IMR-90 (cell line): ENCODE data around the gene LCE2B. TPM values are rescaled to one million over a fixed set of nuclear protein-coding genes. Genes with fewer than 3 reads are reported as not detected.

Source experiments
- ATAC-seq: fragments of 200-7000 bp; cut with Tn5 transposase; 2 replicates; pipeline ENCODE4 v1.9.1; 2020; ENCODE audit warnings: low read depth, mild to moderate bottlenecking, moderate library complexity
- BruUV-seq: library from RNA; stranded (reverse); fragments of 400-500 nt; replicated peaks from 2 replicates; lab custom pipeline; 2021; lab: Mats Ljungman, UMichigan
- CTCF ChIA-PET: fragments of 300-600 bp; formaldehyde crosslinking; extraction: SDS; loops from one replicate; lab custom pipeline; 2021; ENCODE audit warnings: antibody characterized with exemption; lab: Yijun Ruan, JAX
- POLR2A ChIA-PET: fragments of 300-600 bp; sonication (Branson Sonifier 250); formaldehyde crosslinking; loops from one replicate; lab custom pipeline; 2022; ENCODE audit warnings: antibody characterized with exemption; ENCODE audit not compliant: unreplicated experiment; lab: Charles Lee
- DNase-seq: peaks from one replicate; pipeline ENCODE4 v3.0.0; 2013
- H2AFZ ChIP-seq: replicated peaks from 2 replicates; pipeline ENCODE3; 2013; ENCODE audit warnings: low read length, mild to moderate bottlenecking; ENCODE audit not compliant: poor library complexity
- H2AK5ac ChIP-seq: 2 replicates; pipeline ENCODE4 v1.6.1; 2013; ENCODE audit warnings: low read depth, low read length, inconsistent platforms
- H2AK9ac ChIP-seq: replicated peaks from 2 replicates; pipeline ENCODE3; 2013; ENCODE audit warnings: mild to moderate bottlenecking, low read depth, low read length, moderate library complexity; ENCODE audit not compliant: poor library complexity
- H2BK120ac ChIP-seq: 2 replicates; pipeline ENCODE4 v1.6.1; 2013; ENCODE audit warnings: low read depth, low read length, inconsistent platforms
- H2BK15ac ChIP-seq: 3 replicates; pipeline ENCODE4 v1.6.1; 2013; ENCODE audit warnings: low read depth, low read length, inconsistent platforms
- H2BK20ac ChIP-seq: 2 replicates; pipeline ENCODE4 v1.6.1; 2013; ENCODE audit warnings: low read depth, mild to moderate bottlenecking, inconsistent platforms, low read length, moderate library complexity
- H2BK5ac ChIP-seq: 2 replicates; pipeline ENCODE4 v1.6.1; 2013; ENCODE audit warnings: mild to moderate bottlenecking, low read depth, low read length, inconsistent platforms; ENCODE audit not compliant: poor library complexity, severe bottlenecking
- H3K14ac ChIP-seq: replicated peaks from 2 replicates; pipeline ENCODE4 v1.6.1; 2013; ENCODE audit warnings: low read depth, low read length, inconsistent platforms
- H3K18ac ChIP-seq: 2 replicates; pipeline ENCODE4 v1.6.1; 2013; ENCODE audit warnings: low read depth, low read length, control low read depth
- H3K23ac ChIP-seq: 2 replicates; pipeline ENCODE4 v1.6.1; 2013; ENCODE audit warnings: low read depth, low read length, inconsistent platforms
- H3K27ac ChIP-seq: 2 replicates; pipeline ENCODE4 v1.5.1; 2013; ENCODE audit warnings: mild to moderate bottlenecking, control low read depth, low read length; ENCODE audit not compliant: insufficient read depth
- H3K27me3 ChIP-seq: 2 replicates; pipeline ENCODE4 v1.6.1; 2013; ENCODE audit warnings: low read length; ENCODE audit not compliant: control insufficient read depth, insufficient read depth
- H3K36me3 ChIP-seq: 2 replicates; pipeline ENCODE4 v1.6.1; 2013; ENCODE audit warnings: low read length, mixed read lengths; ENCODE audit not compliant: control insufficient read depth, insufficient read depth
- H3K4ac ChIP-seq: 2 replicates; pipeline ENCODE4 v1.6.1; 2013; ENCODE audit warnings: low read depth, low read length, inconsistent platforms
- H3K4me1 ChIP-seq: 2 replicates; pipeline ENCODE4 v1.6.1; 2013; ENCODE audit warnings: low read length, mixed read lengths; ENCODE audit not compliant: control insufficient read depth, insufficient read depth
- H3K4me2 ChIP-seq: 2 replicates; pipeline ENCODE4 v1.6.1; 2013; ENCODE audit warnings: low read depth, mild to moderate bottlenecking, control low read depth, low read length, moderate library complexity
- H3K4me3 ChIP-seq: 2 replicates; pipeline ENCODE4 v1.5.1; 2013; ENCODE audit warnings: low read depth, mild to moderate bottlenecking, control low read depth, low read length, moderate library complexity; ENCODE audit not compliant: insufficient read depth
- H3K56ac ChIP-seq: 2 replicates; pipeline ENCODE4 v1.6.1; 2013; ENCODE audit warnings: low read length, inconsistent platforms; ENCODE audit not compliant: insufficient read depth; ENCODE audit errors: extremely low read depth
- H3K79me1 ChIP-seq, 2 experiments: 2 replicates each; pipeline ENCODE4 v1.6.1; 2013; ENCODE audit warnings: low read length in 2 of 2, inconsistent platforms in 1 of 2, low read depth in 1 of 2
- H3K9ac ChIP-seq: 2 replicates; pipeline ENCODE4 v1.6.1; 2013; ENCODE audit warnings: low read depth, low read length, control low read depth
- H3K9me1 ChIP-seq: 2 replicates; pipeline ENCODE4 v1.6.1; 2013; ENCODE audit warnings: low read length, inconsistent platforms; ENCODE audit not compliant: insufficient read depth
- H3K9me3 ChIP-seq: 2 replicates; pipeline ENCODE4 v1.6.1; 2013; ENCODE audit warnings: low read length; ENCODE audit not compliant: control insufficient read depth, insufficient read depth
- H4K20me1 ChIP-seq: 2 replicates; pipeline ENCODE4 v1.6.1; 2013; ENCODE audit warnings: low read length, inconsistent platforms; ENCODE audit not compliant: insufficient read depth
- H4K5ac ChIP-seq: 2 replicates; pipeline ENCODE4 v1.6.1; 2013; ENCODE audit warnings: mild to moderate bottlenecking, low read depth, low read length, control low read depth
- H4K8ac ChIP-seq, 2 experiments: 2 replicates each; pipeline ENCODE4 v1.6.1; 2013; ENCODE audit warnings: low read depth in 2 of 2, low read length in 2 of 2, control low read depth in 1 of 2, inconsistent platforms in 1 of 2
- H4K91ac ChIP-seq: 2 replicates; pipeline ENCODE4 v1.6.1; 2013; ENCODE audit warnings: low read depth, low read length, inconsistent platforms; ENCODE audit not compliant: insufficient read depth
- BHLHE40 ChIP-seq: fragments of 150-350 bp; IDR thresholded peaks from 2 replicates; pipeline ENCODE4 v1.6.1; 2016; ENCODE audit warnings: mild to moderate bottlenecking, low read depth, low read length
- CEBPB ChIP-seq: IDR thresholded peaks from 2 replicates; pipeline ENCODE4 v1.6.1; 2012; ENCODE audit warnings: low read depth, low read length, improper control_type of control experiment
- CHD1 ChIP-seq: IDR thresholded peaks from 2 replicates; pipeline ENCODE4 v1.6.1; 2012; ENCODE audit warnings: low read depth, low read length, improper control_type of control experiment
- CTCF ChIP-seq: conservative IDR thresholded peaks from 2 replicates; pipeline ENCODE4 v1.5.1; 2012; ENCODE audit warnings: mild to moderate bottlenecking, low read depth, low read length, improper control_type of control experiment
- ELK1 ChIP-seq: fragments of 150-350 bp; IDR thresholded peaks from 2 replicates; pipeline ENCODE4 v1.6.1; 2016; ENCODE audit warnings: low read depth, mild to moderate bottlenecking, low read length, moderate library complexity, borderline replicate concordance
- FOS ChIP-seq: fragments of 150-350 bp; IDR thresholded peaks from 2 replicates; pipeline ENCODE4 v1.6.1; 2016; ENCODE audit warnings: low read depth, low read length
- MAFK ChIP-seq: IDR thresholded peaks from 2 replicates; pipeline ENCODE4 v1.6.1; 2012; ENCODE audit warnings: low read depth, low read length, improper control_type of control experiment
- MAZ ChIP-seq: IDR thresholded peaks from 2 replicates; pipeline ENCODE4 v1.6.1; 2012; ENCODE audit warnings: low read depth, mild to moderate bottlenecking, low read length, improper control_type of control experiment, moderate library complexity, borderline replicate concordance
- NFE2L2 ChIP-seq: fragments of 150-350 bp; IDR thresholded peaks from 2 replicates; pipeline ENCODE4 v1.6.1; 2016; ENCODE audit warnings: low read depth, mild to moderate bottlenecking, low read length
- POLR2A ChIP-seq: IDR thresholded peaks from 2 replicates; pipeline ENCODE4 v1.6.1; 2012; ENCODE audit warnings: mild to moderate bottlenecking, low read depth, low read length
- RAD21 ChIP-seq: IDR thresholded peaks from 2 replicates; pipeline ENCODE4 v1.6.1; 2012; ENCODE audit warnings: low read length, improper control_type of control experiment
- RCOR1 ChIP-seq: IDR thresholded peaks from 2 replicates; pipeline ENCODE4 v1.6.1; 2012; ENCODE audit warnings: mild to moderate bottlenecking, low read length, improper control_type of control experiment; ENCODE audit not compliant: insufficient replicate concordance
- RFX5 ChIP-seq: IDR thresholded peaks from 2 replicates; pipeline ENCODE4 v1.8.0; 2012; ENCODE audit warnings: low read depth, mild to moderate bottlenecking, low read length, moderate library complexity
- SMC3 ChIP-seq: fragments of 150-350 bp; IDR thresholded peaks from 2 replicates; pipeline ENCODE4 v1.6.1; 2016; ENCODE audit warnings: low read depth, mild to moderate bottlenecking, antibody characterized with exemption, low read length, moderate library complexity
- USF2 ChIP-seq: fragments of 150-350 bp; IDR thresholded peaks from 2 replicates; pipeline ENCODE4 v1.6.1; 2017; ENCODE audit warnings: mild to moderate bottlenecking, antibody characterized with exemption, low read length, low read depth
- WGBS, 2 experiments: methylation state at CpG; one replicate each; pipeline versions ENCODE4 v1.1.5 to v1.1.7; 2013; ENCODE audit warnings: missing lambda C conversion rate in 2 of 2; ENCODE audit not compliant: insufficient read length in 1 of 2; ENCODE audit errors: extremely low coverage in 2 of 2; 5-methylcytosine and 5-hydroxymethylcytosine counted together
- dilution Hi-C: fragments of 300-500 bp; cut with HindIII; formaldehyde crosslinking; loops from one replicate; pipeline ENCODE4 v1.14.3; 2018; ENCODE audit warnings: low sequenced_read_pairs; ENCODE audit not compliant: unreplicated experiment
- in situ Hi-C: fragments of 300-500 bp; cut with MboI; formaldehyde crosslinking; loops from 3 replicates; pipeline ENCODE4 v1.14.3; 2019; ENCODE audit warnings: low sequenced_read_pairs, inconsistent platforms, mixed read lengths
- intact Hi-C: fragments of 100-400 bp; cut with micrococcal nuclease; formaldehyde crosslinking; loops from 2 replicates; pipeline ENCODE4 v1.10.0; 2022
- polyA plus RNA-seq, 3 experiments: library from polyadenylated mRNA; depleted of rRNA; stranded (reverse); fragments of >200 nt; gene quantifications; 2 replicates each; pipeline ENCODE4 v1.2.3, GENCODE V29; 2012; ENCODE audit warnings: low replicate concordance in 1 of 3
- total RNA-seq: library from RNA; depleted of rRNA; stranded (reverse); fragments of >200 nt; gene quantifications from 2 replicates; pipeline ENCODE4 v1.2.3, GENCODE V29; 2012

Gene LCE2B
- total and polyA plus RNA-seq, 2 of the 4 experiments (the other 2 are of a cell fraction): not detected

GRCh38 chr1:152699746-152700145, 13.8 kb downstream of the LCE2B start:
- Histone ChIP-seq H3K4me1 (no peaks in the 10 kb centered on the region; the same call in 1 of the 2 replicates), H2AFZ (peak overlapping the region; percentile 32), H3K36me3 (no peaks in the 10 kb centered on the region), H4K20me1 (no peaks in the 10 kb centered on the region), H3K4ac (no peak overlapping the region), H3K56ac (no peak overlapping the region), H3K23ac (no peak overlapping the region), H3K18ac (no peak overlapping the region), H3K27ac (no peak overlapping the region), H3K14ac (no peak overlapping the region), H2BK15ac (no peak overlapping the region), H4K91ac (no peak overlapping the region), H3K9me1 (no peaks in the 10 kb centered on the region), H3K79me1 (no peaks in the 10 kb centered on the region), H3K4me3 (no peak overlapping the region), H2BK20ac (no peak overlapping the region), H2BK120ac (no peak overlapping the region), H4K8ac (no peak overlapping the region), H2AK9ac (no peak overlapping the region), H4K5ac (no peak overlapping the region), H3K4me2 (no peak overlapping the region; the same call in 1 of the 2 replicates), H3K9me3 (no peaks in the 10 kb centered on the region), H2BK5ac (no peak overlapping the region), H3K9ac (no peak overlapping the region), H2AK5ac (no peak overlapping the region), H3K27me3 (no peaks in the 10 kb centered on the region)
- ATAC-seq: no peak
- no CpG with 5 or more reads among the region's 4 CpGs for WGBS, 2 experiments
- CTCF ChIA-PET: no interaction called here
- intact Hi-C loops (no loop called here), in situ Hi-C loops (no loop called here), dilution Hi-C loops (no loop called here)
- no peak for TF ChIP-seq ELK1
- TF ChIP-seq NFE2L2: no peak
- no peak for TF ChIP-seq CHD1
- no peak for TF ChIP-seq MAFK
- TF ChIP-seq POLR2A: no peak
- no peak for TF ChIP-seq FOS
- no peak for TF ChIP-seq RFX5
- no peak for TF ChIP-seq SMC3
- no peak for TF ChIP-seq RCOR1
- TF ChIP-seq BHLHE40: no peak
- TF ChIP-seq RAD21: no peak
- TF ChIP-seq CTCF: no peak
- TF ChIP-seq MAZ: no peak
- TF ChIP-seq CEBPB: no peak
- TF ChIP-seq USF2: no peak
- BruUV-seq: no TSS peak
- POLR2A ChIA-PET: no interaction called here
- no peak for DNase-seq
